Erythroblast (primary cell): Measurements from ENCODE around the gene WASHC1.
"Not testable (repeated sequence)": the region's sequence is repeated elsewhere in the genome, so short reads cannot be mapped to it uniquely, and the experiment has no call there.

ENCODE experiments used
- GATA1 ChIP-seq: IDR thresholded peaks from 2 replicates; pipeline ENCODE4 v1.6.1; 2011; ENCODE audit warnings: low read depth, mild to moderate bottlenecking, control low read depth, low read length, moderate library complexity
- POLR2A ChIP-seq: IDR thresholded peaks from 2 replicates; pipeline ENCODE4 v1.6.1; 2011; ENCODE audit warnings: mild to moderate bottlenecking, low read length

GRCh38 chr9:73076-73899 is 44.0 kb upstream of the WASHC1 start:
- TF ChIP-seq POLR2A, GATA1: not testable (repeated sequence)
